Neuronal stem cell (in vitro differentiated cells): ENCODE data around the gene AKT1S1.

Experiments
- DNase-seq: peaks from one replicate; pipeline ENCODE4 v3.0.0-alpha.2; 2013; ENCODE audit warnings: low spot score
- H2AFZ ChIP-seq: one replicate; pipeline ENCODE4 v1.6.1; 2013; ENCODE audit warnings: mild to moderate bottlenecking, low read length, inconsistent platforms
- H2AK5ac ChIP-seq: 2 replicates; pipeline ENCODE4 v1.6.1; 2013; ENCODE audit warnings: low read depth, mild to moderate bottlenecking, inconsistent platforms, low read length, moderate library complexity, mixed read lengths
- H2BK120ac ChIP-seq: 2 replicates; pipeline ENCODE4 v1.6.1; 2013; ENCODE audit warnings: low read depth, mild to moderate bottlenecking, inconsistent platforms, low read length, moderate library complexity, mixed read lengths
- H2BK12ac ChIP-seq: one replicate; pipeline ENCODE4 v1.6.1; 2013; ENCODE audit warnings: low read length, inconsistent platforms
- H2BK15ac ChIP-seq: 2 replicates; pipeline ENCODE4 v1.6.1; 2013; ENCODE audit warnings: mild to moderate bottlenecking, low read length, inconsistent platforms, mixed read lengths
- H2BK5ac ChIP-seq: one replicate; pipeline ENCODE4 v1.6.1; 2013; ENCODE audit warnings: inconsistent platforms, mild to moderate bottlenecking, low read length, moderate library complexity
- H3K14ac ChIP-seq: one replicate; pipeline ENCODE4 v1.6.1; 2013; ENCODE audit warnings: low read length, inconsistent platforms
- H3K18ac ChIP-seq: 2 replicates; pipeline ENCODE4 v1.6.1; 2013; ENCODE audit warnings: low read length, inconsistent platforms
- H3K23ac ChIP-seq: 2 replicates; pipeline ENCODE4 v1.6.1; 2013; ENCODE audit warnings: low read depth, mild to moderate bottlenecking, mixed read lengths, low read length, inconsistent platforms; ENCODE audit not compliant: poor library complexity
- H3K27ac ChIP-seq: replicated peaks from 3 replicates; pipeline ENCODE4 v1.5.1; 2013; ENCODE audit warnings: low read length, inconsistent platforms
- H3K27me3 ChIP-seq, 3 experiments: 2 replicates each; pipeline ENCODE4 v1.6.1; 2013; ENCODE audit warnings: low read length in 3 of 3, mild to moderate bottlenecking in 2 of 3, inconsistent platforms in 1 of 3, low read depth in 1 of 3, mixed read lengths in 1 of 3, moderate library complexity in 1 of 3; ENCODE audit not compliant: control insufficient read depth in 3 of 3, insufficient read depth in 3 of 3
- H3K36me3 ChIP-seq, 2 donors: replicated peaks in 1 of 2; 2 replicates each; pipeline ENCODE4 v1.6.1; 2013; ENCODE audit warnings: low read length in 2 of 2; ENCODE audit not compliant: control insufficient read depth in 2 of 2, insufficient read depth in 2 of 2
- H3K4ac ChIP-seq: 2 replicates; pipeline ENCODE4 v1.6.1; 2013; ENCODE audit warnings: inconsistent platforms, mild to moderate bottlenecking, low read length, moderate library complexity
- H3K4me1 ChIP-seq, 2 donors: 1 replicate in 1 of 2; 2 replicates in 1 of 2; pipeline ENCODE4 v1.6.1; 2013; ENCODE audit warnings: low read length in 2 of 2, low read depth in 1 of 2; ENCODE audit not compliant: control insufficient read depth in 2 of 2, insufficient read depth in 1 of 2
- H3K4me2 ChIP-seq: one replicate; pipeline ENCODE4 v1.6.1; 2013; ENCODE audit warnings: mild to moderate bottlenecking, low read length, inconsistent platforms; ENCODE audit not compliant: insufficient read depth, poor library complexity, severe bottlenecking
- H3K4me3 ChIP-seq, 2 donors: 2 replicates each; pipeline ENCODE4 v1.5.1; 2013; ENCODE audit warnings: low read length in 2 of 2, mild to moderate bottlenecking in 2 of 2, inconsistent platforms in 1 of 2, moderate library complexity in 1 of 2
- H3K79me1 ChIP-seq: one replicate; pipeline ENCODE4 v1.6.1; 2013; ENCODE audit warnings: low read depth, mild to moderate bottlenecking, inconsistent platforms, low read length, moderate library complexity
- H3K9ac ChIP-seq: one replicate; pipeline ENCODE4 v1.6.1; 2013; ENCODE audit warnings: mild to moderate bottlenecking, low read depth, low read length, inconsistent platforms; ENCODE audit not compliant: poor library complexity
- H3K9me3 ChIP-seq, 2 donors: replicated peaks in 1 of 2; 2 replicates each; pipeline versions ENCODE3 to v1.6.1; 2013; ENCODE audit warnings: low read length in 2 of 2, mild to moderate bottlenecking in 2 of 2, inconsistent platforms in 1 of 2, low read depth in 1 of 2, mixed read lengths in 1 of 2, moderate library complexity in 1 of 2; ENCODE audit not compliant: control insufficient read depth in 2 of 2, insufficient read depth in 1 of 2
- H4K8ac ChIP-seq: one replicate; pipeline ENCODE4 v1.6.1; 2013; ENCODE audit warnings: low read depth, mild to moderate bottlenecking, inconsistent platforms, low read length, moderate library complexity
- H4K91ac ChIP-seq: one replicate; pipeline ENCODE4 v1.6.1; 2013; ENCODE audit warnings: low read length, low read depth, mild to moderate bottlenecking, inconsistent platforms; ENCODE audit not compliant: poor library complexity
- WGBS, 2 donors: extraction: QIAGEN DNeasy Blood & Tissue Kit; methylation state at CpG; one replicate each; pipeline ENCODE4 v1.1.7; 2013; ENCODE audit warnings: missing lambda C conversion rate in 2 of 2, mixed read lengths in 1 of 2; ENCODE audit not compliant: insufficient read length in 2 of 2, insufficient replicate concordance in 1 of 2; ENCODE audit errors: extremely low coverage in 2 of 2; 5-methylcytosine and 5-hydroxymethylcytosine counted together

AKT1S1 gene

GRCh38 chr19:49884109-49884508, 7.0 kb upstream of the AKT1S1 start:
- no peak for DNase-seq
- Histone ChIP-seq H2BK120ac (no peak overlapping the region), H2BK5ac (no peak overlapping the region), H3K18ac (no peak overlapping the region), H3K14ac (no peak overlapping the region), H4K8ac (no peak overlapping the region), H2BK12ac (no peak overlapping the region), H3K27ac (no peak overlapping the region), H2BK15ac (no peak overlapping the region), H3K4me1 (no peaks in the 10 kb centered on the region), H2AFZ (no peak overlapping the region), H3K27me3 (peaks cover 0 to under 1% (median 0%) of the 10 kb centered on the region in 3 experiments), H3K23ac (no peak overlapping the region), H3K9me3 (peaks cover 7 to 14% of the 10 kb centered on the region in 2 donors), H4K91ac (no peak overlapping the region), H3K79me1 (peaks cover 9% of the 10 kb centered on the region), H3K4me2 (no peak overlapping the region), H3K9ac (no peak overlapping the region), H3K4me3 (no peak overlapping the region), H2AK5ac (no peak overlapping the region), H3K36me3 (peaks cover 62 to 64% of the 10 kb centered on the region in 2 donors), H3K4ac (no peak overlapping the region)
- no CpG with 5 or more reads among the region's 18 CpGs for WGBS, 2 donors

DNA sequence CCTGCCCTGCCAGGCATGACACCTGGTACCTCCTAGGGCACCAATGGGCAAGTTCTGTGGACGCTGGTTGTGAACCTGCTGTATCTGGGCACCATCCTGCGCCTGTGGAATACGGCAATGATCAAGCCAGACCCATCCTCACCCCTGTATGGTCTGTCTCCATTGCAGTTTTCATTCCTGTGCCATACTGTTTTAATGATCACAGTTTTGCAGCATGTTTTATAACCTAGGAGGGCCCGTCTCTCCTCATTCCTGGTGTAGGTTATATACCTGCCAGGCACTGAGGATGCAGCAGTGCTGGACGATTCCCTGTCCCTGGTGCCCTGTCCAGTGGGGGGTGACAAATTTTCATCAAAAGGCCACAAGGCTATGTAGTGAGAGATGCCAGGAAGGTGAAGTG, 5.9 kb upstream of the AKT1S1 start:
- Histone ChIP-seq H4K8ac (peak overlapping the region; percentile 23), H2BK120ac (no peak overlapping the region), H3K23ac (no peak overlapping the region), H4K91ac (no peak overlapping the region), H3K14ac (no peak overlapping the region), H3K27me3 (no peaks in the 10 kb centered on the region), H3K4ac (no peak overlapping the region), H3K9me3 (peaks cover 7 to 14% of the 10 kb centered on the region in 2 donors), H2BK5ac (no peak overlapping the region), H3K4me1 (peaks cover 4 to 7% of the 10 kb centered on the region in 2 donors), H3K9ac (no peak overlapping the region), H2BK12ac (no peak overlapping the region), H2BK15ac (no peak overlapping the region), H2AK5ac (peak overlapping the region; percentile 36), H3K18ac (no peak overlapping the region), H3K27ac (no peak overlapping the region), H3K4me2 (no peak overlapping the region), H2AFZ (no peak overlapping the region), H3K4me3 (no peak overlapping the region), H3K36me3 (peaks cover 65 to 69% of the 10 kb centered on the region in 2 donors), H3K79me1 (peaks cover 13% of the 10 kb centered on the region)
- WGBS, 2 donors: no CpG with 5 or more reads among the region's 5 CpGs
- no peak for DNase-seq

DNA sequence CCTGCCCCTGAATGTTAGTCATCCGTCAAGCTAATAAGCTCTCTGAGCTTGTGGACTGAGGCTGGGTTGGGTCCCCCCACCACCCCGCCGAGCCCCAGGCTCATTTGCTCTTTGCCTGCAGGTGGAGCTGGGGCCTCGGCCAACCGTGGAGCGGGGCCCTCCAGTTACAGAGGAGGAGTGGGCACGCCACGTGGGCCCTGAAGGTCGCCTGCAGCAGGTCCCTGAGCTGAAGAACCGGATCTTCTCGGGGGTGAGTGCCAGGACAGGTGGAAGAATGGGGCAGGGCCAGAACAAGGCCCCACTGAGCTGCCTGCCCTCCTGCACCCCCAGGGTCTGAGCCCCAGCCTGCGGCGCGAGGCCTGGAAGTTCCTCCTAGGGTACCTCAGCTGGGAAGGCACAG, 5.5 kb upstream of the AKT1S1 start:
- Histone ChIP-seq H3K4me3 (no peak overlapping the region), H2BK5ac (no peak overlapping the region), H4K8ac (peak overlapping the region; percentile 23), H3K27me3 (no peaks in the 10 kb centered on the region), H4K91ac (no peak overlapping the region), H3K23ac (no peak overlapping the region), H2BK120ac (no peak overlapping the region), H2BK12ac (no peak overlapping the region), H3K14ac (no peak overlapping the region), H3K4me2 (no peak overlapping the region), H3K4ac (no peak overlapping the region), H3K9ac (no peak overlapping the region), H3K27ac (no peak overlapping the region), H3K36me3 (peaks cover 65 to 69% of the 10 kb centered on the region in 2 donors), H3K18ac (no peak overlapping the region), H3K9me3 (peaks cover 7 to 14% of the 10 kb centered on the region in 2 donors), H3K79me1 (peaks cover 13% of the 10 kb centered on the region), H2AFZ (no peak overlapping the region), H2BK15ac (no peak overlapping the region), H2AK5ac (peak overlapping the region; percentile 36), H3K4me1 (peaks cover 5 to 7% of the 10 kb centered on the region in 2 donors)
- WGBS, 2 donors: no CpG with 5 or more reads among the region's 14 CpGs
- DNase-seq: no peak

- peaks cover 7 to 14% of the 10 kb centered on the region in 2 donors for H3K9me3 ChIP-seq
- no peak overlapping the region for H2AK5ac ChIP-seq
- H4K8ac ChIP-seq: no peak overlapping the region
- peak overlapping the region; percentile 14 for H3K23ac ChIP-seq
- H3K9ac ChIP-seq: no peak overlapping the region
- no peak overlapping the region for H4K91ac ChIP-seq
- H3K36me3 ChIP-seq: peaks cover 62 to 69% of the 10 kb centered on the region in 2 donors
- no peak overlapping the region for H3K4me3 ChIP-seq
- H3K4me2 ChIP-seq: no peak overlapping the region
- no peak overlapping the region for H3K18ac ChIP-seq
- H3K4ac ChIP-seq: no peak overlapping the region
- H2BK15ac ChIP-seq: no peak overlapping the region
- H2BK120ac ChIP-seq: no peak overlapping the region
- H3K27ac ChIP-seq: no peak overlapping the region
- H2BK12ac ChIP-seq: no peak overlapping the region
- H2BK5ac ChIP-seq: no peak overlapping the region
- no peak for DNase-seq
- WGBS, 2 donors: no CpG with 5 or more reads among the region's 31 CpGs
- no peak overlapping the region for H3K14ac ChIP-seq
- no peaks in the 10 kb centered on the region for H3K27me3 ChIP-seq
- peaks cover 5 to 7% of the 10 kb centered on the region in 2 donors for H3K4me1 ChIP-seq
- peaks cover 13% of the 10 kb centered on the region for H3K79me1 ChIP-seq
- no peak overlapping the region for H2AFZ ChIP-seq
These were observed 4.7 kb upstream of the AKT1S1 start for GRCh38 chr19:49881672-49882394.
